HEK293 (cell line): Measurements from ENCODE around the gene TEX9.

Experiments used
- GLI4 ChIP-seq: fragments of 450-650 bp; formaldehyde crosslinking; IDR thresholded peaks from 2 replicates; pipeline ENCODE4 v1.5.1; 2016; ENCODE audit warnings: missing biosample characterization, missing genetic modification characterization
- KLF9 ChIP-seq: fragments of 450-650 bp; formaldehyde crosslinking; IDR thresholded peaks from 2 replicates; pipeline ENCODE4 v1.5.1; 2016; ENCODE audit warnings: missing biosample characterization, missing genetic modification characterization, low read depth
- REST ChIP-seq: fragments of 450-650 bp; formaldehyde crosslinking; IDR thresholded peaks from 2 replicates; pipeline ENCODE4 v1.5.1; 2016; ENCODE audit warnings: missing biosample characterization, missing genetic modification characterization
- TCF7L2 ChIP-seq: IDR thresholded peaks from 2 replicates; pipeline ENCODE4 v1.6.1; 2011; ENCODE audit warnings: low read depth, mild to moderate bottlenecking, inconsistent platforms, low read length, moderate library complexity, borderline replicate concordance
- ZNF24 ChIP-seq: fragments of 450-650 bp; formaldehyde crosslinking; IDR thresholded peaks from 2 replicates; pipeline ENCODE4 v1.5.1; 2016; ENCODE audit warnings: missing biosample characterization, missing genetic modification characterization
- ZNF274 ChIP-seq, 2 experiments: fragments of 200-500 bp in 1 of 2; fragments of 450-650 bp in 1 of 2; sonication (Bioruptor generic) in 1 of 2; formaldehyde crosslinking in 1 of 2; IDR thresholded peaks; 2 replicates each; pipeline versions ENCODE4 v1.5.1 to v1.6.1; 2014 to 2016; ENCODE audit warnings: borderline replicate concordance in 1 of 2, inconsistent platforms in 1 of 2, low read length in 1 of 2, missing biosample characterization in 1 of 2, missing genetic modification characterization in 1 of 2
- ZNF311 ChIP-seq: fragments of 450-650 bp; formaldehyde crosslinking; IDR thresholded peaks from 2 replicates; pipeline ENCODE4 v1.5.1; 2017; ENCODE audit warnings: missing biosample characterization, missing genetic modification characterization, borderline replicate concordance
- ZNF629 ChIP-seq: fragments of 450-650 bp; formaldehyde crosslinking; IDR thresholded peaks from 2 replicates; pipeline ENCODE4 v1.5.1; 2017; ENCODE audit warnings: missing biosample characterization, missing genetic modification characterization
- ZNF654 ChIP-seq: fragments of 450-650 bp; formaldehyde crosslinking; IDR thresholded peaks from 2 replicates; pipeline ENCODE4 v1.5.1; 2016; ENCODE audit warnings: low read depth, missing biosample characterization, missing genetic modification characterization
- ZNF785 ChIP-seq: fragments of 450-650 bp; formaldehyde crosslinking; IDR thresholded peaks from 2 replicates; pipeline ENCODE4 v1.5.1; 2016; ENCODE audit warnings: missing biosample characterization, missing genetic modification characterization
- TF ChIP-seq, protein P1 (sequence below): fragments of 450-650 bp; formaldehyde crosslinking; IDR thresholded peaks from 2 replicates; pipeline ENCODE4 v1.5.1; 2016; ENCODE audit warnings: missing biosample characterization, missing genetic modification characterization
- TF ChIP-seq, protein P2 (sequence below): fragments of 450-650 bp; formaldehyde crosslinking; IDR thresholded peaks from 2 replicates; pipeline ENCODE4 v1.5.1; 2016; ENCODE audit warnings: missing biosample characterization, missing genetic modification characterization
- TF ChIP-seq, protein P3 (sequence below): fragments of 450-650 bp; formaldehyde crosslinking; IDR thresholded peaks from 2 replicates; pipeline ENCODE4 v1.5.0; 2017; ENCODE audit warnings: missing biosample characterization, missing genetic modification characterization, borderline replicate concordance

GRCh38 chr15:56320316-56320715, 44.9 kb upstream of the TEX9 start:
- TF ChIP-seq, protein P1, sequence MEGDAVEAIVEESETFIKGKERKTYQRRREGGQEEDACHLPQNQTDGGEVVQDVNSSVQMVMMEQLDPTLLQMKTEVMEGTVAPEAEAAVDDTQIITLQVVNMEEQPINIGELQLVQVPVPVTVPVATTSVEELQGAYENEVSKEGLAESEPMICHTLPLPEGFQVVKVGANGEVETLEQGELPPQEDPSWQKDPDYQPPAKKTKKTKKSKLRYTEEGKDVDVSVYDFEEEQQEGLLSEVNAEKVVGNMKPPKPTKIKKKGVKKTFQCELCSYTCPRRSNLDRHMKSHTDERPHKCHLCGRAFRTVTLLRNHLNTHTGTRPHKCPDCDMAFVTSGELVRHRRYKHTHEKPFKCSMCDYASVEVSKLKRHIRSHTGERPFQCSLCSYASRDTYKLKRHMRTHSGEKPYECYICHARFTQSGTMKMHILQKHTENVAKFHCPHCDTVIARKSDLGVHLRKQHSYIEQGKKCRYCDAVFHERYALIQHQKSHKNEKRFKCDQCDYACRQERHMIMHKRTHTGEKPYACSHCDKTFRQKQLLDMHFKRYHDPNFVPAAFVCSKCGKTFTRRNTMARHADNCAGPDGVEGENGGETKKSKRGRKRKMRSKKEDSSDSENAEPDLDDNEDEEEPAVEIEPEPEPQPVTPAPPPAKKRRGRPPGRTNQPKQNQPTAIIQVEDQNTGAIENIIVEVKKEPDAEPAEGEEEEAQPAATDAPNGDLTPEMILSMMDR (tag by site-specific recombination) = no peak
- TF ChIP-seq GLI4 (tag by site-specific recombination) (no peak), ZNF24 (tag by site-specific recombination) (no peak), REST (tag by site-specific recombination) (no peak), ZNF654 (tag by site-specific recombination) (no peak), ZNF785 (tag by site-specific recombination) (no peak), ZNF274 (IDR thresholded peaks at IDR 0.05; ENCODE audit: low read length) (no peak), ZNF274 (tag by site-specific recombination; IDR thresholded peaks at IDR 0.05; ENCODE audit: borderline replicate concordance) (no peak), ZNF629 (tag by site-specific recombination) (no peak), ZNF311 (tag by site-specific recombination) (no peak), TCF7L2 (no peak), KLF9 (no peak)
- TF ChIP-seq, protein P2, sequence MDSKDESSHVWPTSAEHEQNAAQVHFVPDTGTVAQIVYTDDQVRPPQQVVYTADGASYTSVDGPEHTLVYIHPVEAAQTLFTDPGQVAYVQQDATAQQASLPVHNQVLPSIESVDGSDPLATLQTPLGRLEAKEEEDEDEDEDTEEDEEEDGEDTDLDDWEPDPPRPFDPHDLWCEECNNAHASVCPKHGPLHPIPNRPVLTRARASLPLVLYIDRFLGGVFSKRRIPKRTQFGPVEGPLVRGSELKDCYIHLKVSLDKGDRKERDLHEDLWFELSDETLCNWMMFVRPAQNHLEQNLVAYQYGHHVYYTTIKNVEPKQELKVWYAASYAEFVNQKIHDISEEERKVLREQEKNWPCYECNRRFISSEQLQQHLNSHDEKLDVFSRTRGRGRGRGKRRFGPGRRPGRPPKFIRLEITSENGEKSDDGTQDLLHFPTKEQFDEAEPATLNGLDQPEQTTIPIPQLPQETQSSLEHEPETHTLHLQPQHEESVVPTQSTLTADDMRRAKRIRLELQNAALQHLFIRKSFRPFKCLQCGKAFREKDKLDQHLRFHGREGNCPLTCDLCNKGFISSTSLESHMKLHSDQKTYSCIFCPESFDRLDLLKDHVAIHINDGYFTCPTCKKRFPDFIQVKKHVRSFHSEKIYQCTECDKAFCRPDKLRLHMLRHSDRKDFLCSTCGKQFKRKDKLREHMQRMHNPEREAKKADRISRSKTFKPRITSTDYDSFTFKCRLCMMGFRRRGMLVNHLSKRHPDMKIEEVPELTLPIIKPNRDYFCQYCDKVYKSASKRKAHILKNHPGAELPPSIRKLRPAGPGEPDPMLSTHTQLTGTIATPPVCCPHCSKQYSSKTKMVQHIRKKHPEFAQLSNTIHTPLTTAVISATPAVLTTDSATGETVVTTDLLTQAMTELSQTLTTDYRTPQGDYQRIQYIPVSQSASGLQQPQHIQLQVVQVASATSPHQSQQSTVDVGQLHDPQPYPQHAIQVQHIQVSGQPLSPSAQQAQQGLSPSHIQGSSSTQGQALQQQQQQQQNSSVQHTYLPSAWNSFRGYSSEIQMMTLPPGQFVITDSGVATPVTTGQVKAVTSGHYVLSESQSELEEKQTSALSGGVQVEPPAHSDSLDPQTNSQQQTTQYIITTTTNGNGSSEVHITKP (tag by site-specific recombination) = no peak
- TF ChIP-seq, protein P3, sequence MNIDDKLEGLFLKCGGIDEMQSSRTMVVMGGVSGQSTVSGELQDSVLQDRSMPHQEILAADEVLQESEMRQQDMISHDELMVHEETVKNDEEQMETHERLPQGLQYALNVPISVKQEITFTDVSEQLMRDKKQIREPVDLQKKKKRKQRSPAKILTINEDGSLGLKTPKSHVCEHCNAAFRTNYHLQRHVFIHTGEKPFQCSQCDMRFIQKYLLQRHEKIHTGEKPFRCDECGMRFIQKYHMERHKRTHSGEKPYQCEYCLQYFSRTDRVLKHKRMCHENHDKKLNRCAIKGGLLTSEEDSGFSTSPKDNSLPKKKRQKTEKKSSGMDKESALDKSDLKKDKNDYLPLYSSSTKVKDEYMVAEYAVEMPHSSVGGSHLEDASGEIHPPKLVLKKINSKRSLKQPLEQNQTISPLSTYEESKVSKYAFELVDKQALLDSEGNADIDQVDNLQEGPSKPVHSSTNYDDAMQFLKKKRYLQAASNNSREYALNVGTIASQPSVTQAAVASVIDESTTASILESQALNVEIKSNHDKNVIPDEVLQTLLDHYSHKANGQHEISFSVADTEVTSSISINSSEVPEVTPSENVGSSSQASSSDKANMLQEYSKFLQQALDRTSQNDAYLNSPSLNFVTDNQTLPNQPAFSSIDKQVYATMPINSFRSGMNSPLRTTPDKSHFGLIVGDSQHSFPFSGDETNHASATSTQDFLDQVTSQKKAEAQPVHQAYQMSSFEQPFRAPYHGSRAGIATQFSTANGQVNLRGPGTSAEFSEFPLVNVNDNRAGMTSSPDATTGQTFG (tag by site-specific recombination) = no peak
